GM13977 (cell line): ENCODE data around the gene AKAP14.
"Not testable (repeated sequence)": the region's sequence is repeated elsewhere in the genome, so short reads cannot be mapped to it uniquely, and the experiment has no call there.

Experiments
- DNase-seq: peaks from one replicate; pipeline ENCODE4 v3.0.0; 2012; ENCODE audit warnings: low spot score
- in situ Hi-C: fragments of 300-500 bp; cut with MboI; formaldehyde crosslinking; loops from one replicate; pipeline ENCODE4 v1.12.0; 2022; ENCODE audit warnings: low sequenced_read_pairs, low pct_unique_long_range_greater_than_20kb, mixed read lengths, inconsistent platforms; ENCODE audit not compliant: unreplicated experiment
- TF ChIP-seq, protein P1 (sequence below): IDR thresholded peaks from 2 replicates; pipeline ENCODE4 v1.5.1; 2012; ENCODE audit warnings: mild to moderate bottlenecking, control low read depth; ENCODE audit not compliant: insufficient read depth; ENCODE audit errors: extremely low read depth, missing control alignments

Gene AKAP14

DNA sequence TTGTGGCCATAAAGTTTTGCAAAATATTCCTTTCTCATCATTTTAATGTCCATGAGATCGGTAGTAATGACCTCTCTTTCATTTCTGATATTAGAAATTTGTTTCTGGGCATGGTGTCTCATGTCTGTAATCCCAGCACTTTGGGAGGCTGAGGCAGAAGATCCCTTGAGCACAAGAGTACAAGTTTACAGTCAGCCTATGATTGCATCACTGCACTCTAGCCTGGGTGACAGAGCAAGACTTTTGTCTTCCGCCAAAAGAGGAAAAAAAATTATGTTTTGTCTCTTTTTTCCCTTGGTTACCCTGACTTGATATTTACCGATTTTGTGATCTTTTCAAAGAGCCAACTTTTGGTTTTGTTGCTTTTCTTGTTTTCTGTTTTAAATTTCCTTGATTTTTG is 58.7 kb downstream of the AKAP14 start:
- no peak for DNase-seq
- in situ Hi-C loops = no loop called here
- TF ChIP-seq, protein P1, sequence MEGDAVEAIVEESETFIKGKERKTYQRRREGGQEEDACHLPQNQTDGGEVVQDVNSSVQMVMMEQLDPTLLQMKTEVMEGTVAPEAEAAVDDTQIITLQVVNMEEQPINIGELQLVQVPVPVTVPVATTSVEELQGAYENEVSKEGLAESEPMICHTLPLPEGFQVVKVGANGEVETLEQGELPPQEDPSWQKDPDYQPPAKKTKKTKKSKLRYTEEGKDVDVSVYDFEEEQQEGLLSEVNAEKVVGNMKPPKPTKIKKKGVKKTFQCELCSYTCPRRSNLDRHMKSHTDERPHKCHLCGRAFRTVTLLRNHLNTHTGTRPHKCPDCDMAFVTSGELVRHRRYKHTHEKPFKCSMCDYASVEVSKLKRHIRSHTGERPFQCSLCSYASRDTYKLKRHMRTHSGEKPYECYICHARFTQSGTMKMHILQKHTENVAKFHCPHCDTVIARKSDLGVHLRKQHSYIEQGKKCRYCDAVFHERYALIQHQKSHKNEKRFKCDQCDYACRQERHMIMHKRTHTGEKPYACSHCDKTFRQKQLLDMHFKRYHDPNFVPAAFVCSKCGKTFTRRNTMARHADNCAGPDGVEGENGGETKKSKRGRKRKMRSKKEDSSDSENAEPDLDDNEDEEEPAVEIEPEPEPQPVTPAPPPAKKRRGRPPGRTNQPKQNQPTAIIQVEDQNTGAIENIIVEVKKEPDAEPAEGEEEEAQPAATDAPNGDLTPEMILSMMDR = no peak

DNA sequence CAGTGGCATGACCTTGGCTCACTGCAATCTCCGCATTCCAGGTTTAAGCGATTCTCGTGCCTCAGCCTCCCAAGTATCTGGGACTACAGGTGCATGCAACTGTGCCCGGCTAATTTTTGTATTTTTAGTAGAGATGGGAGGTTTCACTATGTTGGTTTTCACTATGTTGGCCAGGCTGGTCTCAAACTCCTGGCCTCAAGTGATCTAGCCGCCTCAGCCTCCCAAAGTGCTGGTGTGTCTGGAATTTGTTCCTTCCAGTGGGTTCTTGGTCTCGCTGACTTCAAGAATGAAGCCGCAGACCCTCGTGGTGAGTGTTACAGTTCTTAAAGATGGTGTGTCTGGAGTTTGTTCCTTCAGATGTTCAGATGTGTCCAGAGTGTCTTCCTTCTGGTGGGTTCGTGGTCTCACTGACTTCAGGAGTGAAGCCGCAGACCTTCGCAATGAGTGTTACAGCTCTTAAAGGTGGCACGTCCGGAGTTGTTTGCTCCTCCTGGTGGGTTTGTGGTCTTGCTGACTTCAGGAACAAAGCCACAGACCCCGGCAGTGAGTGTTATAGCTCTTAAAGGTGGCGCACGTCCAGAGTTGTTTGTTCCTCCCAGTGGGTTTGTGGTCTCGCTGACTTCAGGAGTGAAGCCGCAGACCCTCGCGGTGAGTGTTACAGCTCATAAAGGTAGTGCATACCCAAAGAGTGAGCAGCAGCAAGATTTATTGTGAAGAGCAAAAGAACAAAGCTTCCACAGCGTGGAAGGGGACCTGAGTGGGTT is 60.3 kb downstream of the AKAP14 start:
- DNase-seq, in situ Hi-C loops: not testable (repeated sequence)

DNA sequence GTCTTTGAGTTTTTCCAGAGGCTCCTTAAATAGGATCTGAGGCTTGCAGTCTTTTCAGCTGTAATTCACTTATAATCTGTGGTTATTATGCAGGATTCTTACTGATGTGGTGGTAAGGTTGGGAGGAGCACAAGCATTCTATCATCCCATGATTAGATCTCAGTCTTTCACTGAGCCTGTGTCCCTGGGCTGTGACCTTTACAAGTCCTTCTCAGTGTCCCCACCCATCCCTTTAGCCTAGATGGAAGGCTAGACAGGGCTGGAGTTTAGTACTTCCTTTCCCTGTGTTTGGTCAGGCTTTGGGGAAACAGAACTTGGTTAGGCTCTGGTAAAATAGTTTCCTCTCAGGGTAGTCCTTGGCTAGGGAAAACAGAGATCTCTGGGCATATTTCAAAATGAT is 64.9 kb downstream of the AKAP14 start:
- TF ChIP-seq, protein P1 = no peak
- in situ Hi-C loops = no loop called here
- no peak for DNase-seq

DNA sequence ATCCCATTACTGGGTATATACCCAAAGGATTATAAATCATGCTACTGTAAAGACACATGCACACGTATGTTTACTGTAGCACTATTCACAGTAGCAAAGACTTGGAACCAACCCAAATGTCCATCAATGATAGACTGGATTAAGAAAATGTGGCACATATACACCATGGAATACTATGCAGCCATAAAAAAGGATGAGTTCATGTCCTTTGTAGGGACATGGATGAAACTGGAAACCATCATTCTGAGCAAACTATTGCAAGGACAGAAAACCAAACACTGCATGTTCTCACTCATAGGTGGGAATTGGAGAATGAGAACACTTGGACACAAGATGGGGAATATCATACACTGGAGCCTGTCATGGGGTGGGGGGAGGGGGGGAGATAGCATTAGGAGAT is 71.1 kb downstream of the AKAP14 start:
- in situ Hi-C loops = not testable (repeated sequence)

More for the DNA sequence above, 71.1 kb downstream of the AKAP14 start:
- DNase-seq = not testable (repeated sequence)
